Stimulated activated CD8-positive, alpha-beta memory T cell treated with anti-CD3 and anti-CD28 coated beads, Interleukin-7, amount 100 ng/mL, for 4 hours (primary cell): ENCODE measurements around the gene RORC.
"Not testable (repeated sequence)": the region's sequence is repeated elsewhere in the genome, so short reads cannot be mapped to it uniquely, and the experiment has no call there.

Experiments
- DNase-seq, 2 donors: peaks; one replicate each; pipeline ENCODE4 v3.0.0-alpha.2; 2020; ENCODE audit warnings: low read depth in 2 of 2

The RORC gene

GRCh38 chr1:151831605-151832004 is at the start of gene RORC:
RORC (minus strand) TSS chr1:151831802; CDS start chr1:151831764, 38 bp downstream.
- no peak for DNase-seq

GRCh38 chr1:151875419-151876097 is 44.0 kb upstream of the RORC start:
- DNase-seq = no peak

GRCh38 chr1:151872776-151873175 is 41.2 kb upstream of the RORC start:
- not testable (repeated sequence) for DNase-seq

GRCh38 chr1:151871284-151872030 is 39.9 kb upstream of the RORC start:
- DNase-seq = no peak

GRCh38 chr1:151868486-151868885 is 36.9 kb upstream of the RORC start:
- no peak for DNase-seq

- DNase-seq = no peak
Measured at GRCh38 chr1:151867765-151868411, 36.3 kb upstream of the RORC start.

- no peak for DNase-seq
Measured at GRCh38 chr1:151867321-151867720, 35.7 kb upstream of the RORC start.

- no peak for DNase-seq
Measured at GRCh38 chr1:151864411-151864810, 32.8 kb upstream of the RORC start.

- no peak for DNase-seq
Measured at GRCh38 chr1:151862604-151863003, 31.0 kb upstream of the RORC start.

GRCh38 chr1:151860504-151861187 is 29.0 kb upstream of the RORC start:
- DNase-seq = no peak

GRCh38 chr1:151859891-151860293 is 28.3 kb upstream of the RORC start:
- no peak for DNase-seq

- no peak for DNase-seq
Measured at GRCh38 chr1:151858886-151859665, 27.5 kb upstream of the RORC start.

- no peak for DNase-seq
Measured at GRCh38 chr1:151858030-151858746, 26.6 kb upstream of the RORC start.

- no peak for DNase-seq
Measured at GRCh38 chr1:151855933-151856332, 24.3 kb upstream of the RORC start.

GRCh38 chr1:151855516-151855915 is 23.9 kb upstream of the RORC start:
- DNase-seq = not testable (repeated sequence)

GRCh38 chr1:151854658-151855057 is 23.1 kb upstream of the RORC start:
- no peak for DNase-seq

GRCh38 chr1:151853411-151853943 is 21.9 kb upstream of the RORC start, which contains the start of gene THEM5:
THEM5 (minus strand) TSS chr1:151853712; CDS start chr1:151853565, 147 bp downstream.
- no peak for DNase-seq

GRCh38 chr1:151852733-151853132 is 21.1 kb upstream of the RORC start:
- no peak for DNase-seq

- DNase-seq = no peak
Measured at GRCh38 chr1:151851886-151852285, 20.3 kb upstream of the RORC start.

GRCh38 chr1:151849871-151850270 is 18.3 kb upstream of the RORC start:
- DNase-seq = no peak
